ENCODE data around the gene TSPAN2.

DNA sequence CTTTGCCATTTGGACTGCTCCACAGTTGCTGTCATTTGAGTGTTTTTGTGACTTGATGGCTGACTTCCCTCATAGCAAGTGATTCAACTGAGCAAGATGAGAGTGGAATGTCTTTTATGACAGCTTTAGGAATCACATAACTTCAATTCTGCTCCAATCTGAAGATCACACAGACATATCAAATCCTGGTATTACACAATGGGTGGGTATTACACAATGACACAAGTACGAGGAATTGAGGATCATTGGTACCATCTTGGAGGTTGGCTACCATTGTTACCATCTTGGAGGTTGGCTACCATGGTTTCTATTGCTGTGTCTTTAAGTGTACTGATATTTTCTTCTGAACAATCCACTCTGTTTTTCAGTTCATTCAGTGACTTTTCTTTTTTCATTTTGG lies 68.2 kb downstream of the TSPAN2 start:
- TF ChIP-seq, protein P1, sequence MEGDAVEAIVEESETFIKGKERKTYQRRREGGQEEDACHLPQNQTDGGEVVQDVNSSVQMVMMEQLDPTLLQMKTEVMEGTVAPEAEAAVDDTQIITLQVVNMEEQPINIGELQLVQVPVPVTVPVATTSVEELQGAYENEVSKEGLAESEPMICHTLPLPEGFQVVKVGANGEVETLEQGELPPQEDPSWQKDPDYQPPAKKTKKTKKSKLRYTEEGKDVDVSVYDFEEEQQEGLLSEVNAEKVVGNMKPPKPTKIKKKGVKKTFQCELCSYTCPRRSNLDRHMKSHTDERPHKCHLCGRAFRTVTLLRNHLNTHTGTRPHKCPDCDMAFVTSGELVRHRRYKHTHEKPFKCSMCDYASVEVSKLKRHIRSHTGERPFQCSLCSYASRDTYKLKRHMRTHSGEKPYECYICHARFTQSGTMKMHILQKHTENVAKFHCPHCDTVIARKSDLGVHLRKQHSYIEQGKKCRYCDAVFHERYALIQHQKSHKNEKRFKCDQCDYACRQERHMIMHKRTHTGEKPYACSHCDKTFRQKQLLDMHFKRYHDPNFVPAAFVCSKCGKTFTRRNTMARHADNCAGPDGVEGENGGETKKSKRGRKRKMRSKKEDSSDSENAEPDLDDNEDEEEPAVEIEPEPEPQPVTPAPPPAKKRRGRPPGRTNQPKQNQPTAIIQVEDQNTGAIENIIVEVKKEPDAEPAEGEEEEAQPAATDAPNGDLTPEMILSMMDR (IDR thresholded peaks at IDR 0.05) = no peak
- TF ChIP-seq POLR2AphosphoS5 (IDR thresholded peaks at IDR 0.05) (no peak), POLR2A (IDR thresholded peaks at IDR 0.05) (no peak)
